ENCODE data around the gene EYA2.

EYA2 gene

DNA sequence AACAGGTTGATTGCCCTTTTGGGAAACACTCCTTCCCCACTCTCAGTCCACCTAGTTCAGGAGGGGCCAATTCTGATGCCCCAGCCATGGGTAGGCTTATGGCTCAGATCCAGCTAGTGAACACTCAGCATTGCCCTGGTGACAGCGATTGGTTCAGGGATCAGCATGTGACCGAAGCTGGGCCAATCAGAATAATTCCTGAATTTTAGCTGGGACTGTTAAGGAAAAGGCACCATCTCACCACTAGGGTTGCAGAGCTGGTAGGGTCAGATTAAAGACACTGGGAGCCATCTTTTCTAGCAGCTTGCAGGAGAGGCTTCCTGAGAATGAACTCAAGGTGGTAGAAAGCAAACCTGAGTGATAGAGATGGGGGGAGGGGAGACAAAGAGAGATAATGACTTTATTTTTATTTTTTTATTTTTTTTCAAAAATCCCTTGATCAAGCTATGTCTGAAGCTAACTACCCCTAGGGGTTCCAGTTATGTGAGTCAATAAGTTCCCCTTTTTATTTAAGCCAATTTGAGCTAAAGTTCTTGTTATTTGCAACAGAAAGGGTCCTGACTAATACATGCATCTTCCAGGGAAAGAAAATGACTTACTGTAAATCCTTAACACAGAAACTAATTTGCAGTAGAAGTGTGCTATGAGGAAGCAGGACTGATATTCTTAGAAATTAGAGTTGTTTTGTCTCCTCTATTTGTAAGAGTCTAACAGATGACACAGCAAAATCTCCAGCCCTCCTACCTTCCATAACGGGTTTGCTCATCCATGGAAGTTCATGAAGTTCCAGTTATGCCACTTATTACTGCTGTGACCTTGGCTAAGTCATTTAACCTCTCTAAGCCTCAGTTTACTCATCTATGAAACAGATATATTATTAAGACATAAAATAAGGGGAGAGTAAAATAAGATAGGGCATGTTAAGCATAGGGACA is 44.7 kb downstream of the EYA2 start:
- no peak for DNase-seq (ENCODE audit: low read depth, low spot score)
- no peak overlapping the region for H3K4me3 ChIP-seq (ENCODE audit: low read depth, low read length)
- ChIA-PET POLR2A (no interaction called here), CTCF (interaction anchor here (0.5 to 1.2 kb wide), 2 partner anchors 10 to 11 kb away, joined by 3 read pairs; no protein-coding TSS in a partner anchor)
- TF ChIP-seq CTCF (IDR thresholded peaks at IDR 0.05; ENCODE audit: insufficient read depth, low read length, missing control alignments) = no peak

GRCh38 chr20:46940616-46941015 is 46.0 kb downstream of the EYA2 start:
- H3K4me3 ChIP-seq (ENCODE audit: low read depth, low read length) = no peak overlapping the region
- no peak for TF ChIP-seq CTCF (IDR thresholded peaks at IDR 0.05; ENCODE audit: insufficient read depth, low read length, missing control alignments)
- no peak for DNase-seq (ENCODE audit: low read depth, low spot score)
- POLR2A ChIA-PET = no interaction called here
- CTCF ChIA-PET = no interaction called here

- DNase-seq (ENCODE audit: low read depth, low spot score) = no peak
- CTCF ChIA-PET = interaction anchor here (1.1 kb wide), 1 partner anchor 10 kb away, joined by 3 read pairs; no protein-coding TSS in a partner anchor
- no peak for TF ChIP-seq CTCF (IDR thresholded peaks at IDR 0.05; ENCODE audit: insufficient read depth, low read length, missing control alignments)
- POLR2A ChIA-PET = no interaction called here
- no peak overlapping the region for H3K4me3 ChIP-seq (ENCODE audit: low read depth, low read length)
Observed at GRCh38 chr20:46941404-46941803, 46.8 kb downstream of the EYA2 start.

DNA sequence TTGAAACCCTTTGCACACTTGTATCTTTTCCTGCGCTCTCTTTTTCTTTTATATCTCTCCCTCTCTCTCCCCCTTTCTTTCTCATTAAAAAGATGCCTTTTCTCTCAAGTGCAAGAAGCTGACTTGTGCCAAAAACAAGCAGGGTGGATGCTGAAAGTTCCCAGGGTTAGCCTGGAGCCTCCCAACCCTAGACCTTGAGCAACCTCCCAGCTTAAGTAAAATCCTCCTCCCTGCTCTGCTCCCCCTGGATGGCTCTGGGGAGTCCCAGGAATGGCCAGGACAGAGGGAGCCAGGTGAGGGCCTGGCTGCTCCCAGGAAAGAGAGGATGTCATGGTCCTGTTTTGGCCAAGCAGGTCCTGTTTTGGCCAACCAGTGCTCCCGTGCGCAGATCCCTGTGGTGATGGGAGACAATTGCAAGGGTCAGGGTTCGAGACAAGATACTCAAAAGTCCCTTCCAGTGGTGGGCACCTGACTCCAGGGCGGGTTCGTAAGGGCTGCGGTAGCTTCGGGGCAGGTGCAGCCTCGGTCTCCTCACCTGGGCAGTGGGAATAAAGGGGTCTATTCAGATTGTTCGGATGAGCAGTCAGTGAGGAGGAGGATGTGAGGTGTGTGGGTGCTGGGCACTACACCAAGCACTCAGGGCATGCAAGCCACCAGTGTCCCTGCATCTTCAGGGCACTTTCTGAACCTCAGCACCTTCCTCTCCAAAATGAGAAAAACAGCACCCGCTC is 49.4 kb downstream of the EYA2 start:
- TF ChIP-seq CTCF (IDR thresholded peaks at IDR 0.05; ENCODE audit: insufficient read depth, low read length, missing control alignments) = no peak
- no peak for DNase-seq (ENCODE audit: low read depth, low spot score)
- no peak overlapping the region for H3K4me3 ChIP-seq (ENCODE audit: low read depth, low read length)
- ChIA-PET CTCF (no interaction called here), POLR2A (no interaction called here)

DNA sequence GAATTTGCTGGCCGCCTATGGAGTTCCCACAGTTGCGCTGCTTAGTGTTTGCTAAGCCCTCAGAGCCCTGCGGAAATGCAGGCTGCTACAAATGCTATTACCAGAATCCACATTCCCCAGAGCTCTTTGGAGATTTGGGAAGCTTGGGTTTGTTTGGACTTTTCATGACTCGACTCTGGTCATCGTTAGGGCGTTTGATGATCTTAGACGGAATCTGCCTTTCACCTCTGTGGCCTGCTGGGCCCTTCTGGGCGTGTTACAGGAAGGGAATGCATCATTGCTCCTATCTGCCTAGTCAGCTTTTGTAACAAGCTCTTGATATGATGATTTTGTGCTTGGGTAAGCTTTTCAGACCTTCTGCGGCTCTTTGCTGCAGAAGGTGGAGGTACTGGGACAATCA is 50.8 kb downstream of the EYA2 start:
- H3K4me3 ChIP-seq (ENCODE audit: low read depth, low read length) = no peak overlapping the region
- no peak for DNase-seq (ENCODE audit: low read depth, low spot score)
- POLR2A ChIA-PET = no interaction called here
- CTCF ChIA-PET = no interaction called here
- no peak for TF ChIP-seq CTCF (IDR thresholded peaks at IDR 0.05; ENCODE audit: insufficient read depth, low read length, missing control alignments)

DNA sequence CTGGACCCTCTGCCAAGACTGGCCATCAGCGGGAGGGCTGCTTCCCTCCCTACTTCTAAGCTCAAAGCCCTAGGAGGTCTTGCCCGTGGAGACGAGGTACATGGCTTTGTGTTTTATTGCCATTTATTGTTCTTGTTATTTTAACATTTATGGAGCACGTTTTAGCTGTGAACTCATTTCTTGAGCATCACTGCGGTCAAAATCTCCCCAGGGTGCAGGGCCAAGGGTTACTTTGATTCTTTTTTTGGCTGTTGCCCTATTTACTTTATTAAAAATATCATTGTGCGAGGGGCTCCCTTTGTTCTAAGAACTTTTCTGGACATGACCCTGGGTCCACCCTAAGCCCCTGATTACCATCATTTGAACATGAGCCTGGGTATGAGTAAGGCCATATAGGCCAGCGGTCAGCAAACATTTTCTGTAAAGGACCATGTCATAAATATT is 51.6 kb downstream of the EYA2 start:
- CTCF ChIA-PET = no interaction called here
- no peak for TF ChIP-seq CTCF (IDR thresholded peaks at IDR 0.05; ENCODE audit: insufficient read depth, low read length, missing control alignments)
- no peak overlapping the region for H3K4me3 ChIP-seq (ENCODE audit: low read depth, low read length)
- POLR2A ChIA-PET = no interaction called here
- DNase-seq (ENCODE audit: low read depth, low spot score) = no peak

Data from AG04449 (cell line).